Measurements from ENCODE around the gene IMP4. TPM values are rescaled to one million over a fixed set of nuclear protein-coding genes. Genes with fewer than 3 reads are reported as not detected.

The IMP4 gene
- total and polyA plus RNA-seq, 2 of the 4 experiments (the other 2 are of a cell fraction), result 154 to 169 TPM

Small RNA genes lying within 50 kb of the gene (microRNA-seq; reads per million reads assigned to microRNA genes)
- not detected for gene AC132479.1 (ENCODE audit: insufficient read depth, insufficient read length)

Small RNA genes lying within 50 kb of the gene (small RNA-seq; reads per million reads assigned to genes)
- gene AC132479.1, result 0 reads per million in 5 experiments

Other genes starting within 250 kb of the IMP4 start
- not detected in 2 replicates for gene POTEF, start 213.7 kb upstream of the IMP4 start, total RNA-seq (2012; rRNA removed)
- gene POTEF, start 213.7 kb upstream of the IMP4 start, polyA plus RNA-seq (2012; rRNA removed), result not detected in 2 replicates
- gene CCDC74B, start 197.8 kb upstream of the IMP4 start, total RNA-seq (2012; rRNA removed), result 3.6 and 3.9 TPM in 2 replicates
- 8.4 and 9.6 TPM in 2 replicates for gene CCDC74B, start 197.8 kb upstream of the IMP4 start, polyA plus RNA-seq (2012; rRNA removed)
- gene SMPD4, start 161.3 kb upstream of the IMP4 start, total RNA-seq (2012; rRNA removed), result 8.6 and 10.6 TPM in 2 replicates
- 63.0 and 80.4 TPM in 2 replicates for gene SMPD4, start 161.3 kb upstream of the IMP4 start, polyA plus RNA-seq (2012; rRNA removed)
- gene MZT2B, start 160.6 kb upstream of the IMP4 start, total RNA-seq (2012; rRNA removed), result 24.9 and 29.2 TPM in 2 replicates
- gene MZT2B, start 160.6 kb upstream of the IMP4 start, polyA plus RNA-seq (2012; rRNA removed), result 115 and 227 TPM in 2 replicates
- gene TUBA3E, start 144.5 kb upstream of the IMP4 start, total RNA-seq (2012; rRNA removed), result not detected in 2 replicates
- gene TUBA3E, start 144.5 kb upstream of the IMP4 start, polyA plus RNA-seq (2012; rRNA removed), result not detected in 2 replicates
- gene PTPN18, start 13.2 kb downstream of the IMP4 start, total RNA-seq (2012; rRNA removed), result 7.2 and 9.7 TPM in 2 replicates
- gene PTPN18, start 13.2 kb downstream of the IMP4 start, polyA plus RNA-seq (2012; rRNA removed), result 13.4 and 15.5 TPM in 2 replicates
- not detected in 2 replicates for gene POTEI, start 166.4 kb downstream of the IMP4 start, total RNA-seq (2012; rRNA removed)
- not detected in 2 replicates for gene POTEI, start 166.4 kb downstream of the IMP4 start, polyA plus RNA-seq (2012; rRNA removed)
- not detected in 2 replicates for gene CFC1B, start 178.3 kb downstream of the IMP4 start, total RNA-seq (2012; rRNA removed)
- not detected in 2 replicates for gene CFC1B, start 178.3 kb downstream of the IMP4 start, polyA plus RNA-seq (2012; rRNA removed)